GM12892 (cell line): ENCODE data around the gene HAO2.

ENCODE experiments used
- POLR2A ChIP-seq: IDR thresholded peaks from 2 replicates; pipeline ENCODE4 v1.6.1; 2011; ENCODE audit warnings: low read depth, low read length, control low read depth
- POLR2AphosphoS5 ChIP-seq: IDR thresholded peaks from 2 replicates; pipeline ENCODE4 v1.6.1; 2011; ENCODE audit warnings: low read depth, low read length, control low read depth
- TAF1 ChIP-seq: IDR thresholded peaks from 2 replicates; pipeline ENCODE4 v1.6.1; 2011; ENCODE audit warnings: low read depth, mild to moderate bottlenecking, control low read depth, low read length, borderline replicate concordance

- TF ChIP-seq POLR2AphosphoS5: no peak
- no peak for TF ChIP-seq POLR2A
- TF ChIP-seq TAF1: no peak
Measured at GRCh38 chr1:119338757-119339156, 29.8 kb upstream of the HAO2 start.
